HG03439 (cell line): ENCODE data around the gene ST8SIA6.
"Not testable (repeated sequence)": the region's sequence is repeated elsewhere in the genome, so short reads cannot be mapped to it uniquely, and the experiment has no call there.

Source experiments
- ATAC-seq: cut with Tn5 transposase; IDR thresholded peaks from one replicate; pipeline ENCODE4 v1.9.1; 2021; ENCODE audit warnings: mild to moderate bottlenecking, moderate library complexity; ENCODE audit not compliant: unreplicated experiment

The ST8SIA6 gene

DNA sequence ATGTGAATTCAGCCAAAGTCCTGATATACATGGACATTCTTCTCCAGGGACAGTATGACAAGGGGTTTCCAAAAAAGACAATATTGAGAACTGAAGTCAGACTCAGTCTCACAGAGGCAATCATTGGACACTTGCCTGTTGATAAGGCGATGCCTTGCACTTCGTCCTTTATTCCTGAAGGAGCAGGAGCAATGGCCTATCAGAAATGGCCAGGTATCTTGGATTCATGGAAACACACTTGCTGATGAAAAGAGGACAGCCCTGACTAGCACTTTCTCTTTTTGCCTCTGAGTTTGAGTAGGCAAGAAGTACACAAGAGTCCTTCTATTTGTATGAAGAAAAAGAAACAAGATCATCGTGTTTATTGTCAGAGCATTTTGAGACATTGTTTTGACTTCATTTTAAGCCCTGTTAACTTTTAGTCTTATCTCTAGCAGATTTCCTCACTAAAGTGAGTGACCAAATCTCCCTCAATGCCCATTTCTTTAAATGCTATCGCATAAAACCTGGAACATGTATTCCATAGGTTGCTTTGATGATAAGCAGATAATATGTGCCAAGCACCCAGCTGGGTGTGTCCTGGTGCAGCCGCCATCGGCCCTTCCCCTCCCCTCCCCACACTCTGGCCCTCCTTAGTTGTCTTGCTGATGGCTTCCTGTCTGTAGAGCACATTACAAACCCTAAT is 26.6 kb downstream of the ST8SIA6 start:
- no peak for ATAC-seq

DNA sequence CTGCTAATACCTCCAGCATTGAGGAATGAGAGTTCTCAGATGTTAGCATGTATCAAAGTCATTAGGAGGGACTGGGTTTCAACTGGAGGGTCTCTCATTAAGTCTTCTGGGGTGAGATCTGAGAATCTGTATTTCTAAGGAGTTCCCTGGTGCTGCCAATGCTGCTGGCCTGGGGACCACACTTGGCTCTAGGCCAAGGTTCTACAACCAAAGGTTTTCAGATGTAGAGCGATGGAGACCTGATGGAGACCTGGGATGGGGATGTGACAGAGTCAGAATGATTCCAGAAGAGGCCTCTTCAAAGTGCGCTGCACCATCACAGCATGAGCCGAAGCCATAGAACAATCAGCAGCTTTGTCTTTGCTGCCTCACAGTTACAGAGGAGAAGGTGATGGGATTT is 27.2 kb downstream of the ST8SIA6 start:
- ATAC-seq, result no peak

DNA sequence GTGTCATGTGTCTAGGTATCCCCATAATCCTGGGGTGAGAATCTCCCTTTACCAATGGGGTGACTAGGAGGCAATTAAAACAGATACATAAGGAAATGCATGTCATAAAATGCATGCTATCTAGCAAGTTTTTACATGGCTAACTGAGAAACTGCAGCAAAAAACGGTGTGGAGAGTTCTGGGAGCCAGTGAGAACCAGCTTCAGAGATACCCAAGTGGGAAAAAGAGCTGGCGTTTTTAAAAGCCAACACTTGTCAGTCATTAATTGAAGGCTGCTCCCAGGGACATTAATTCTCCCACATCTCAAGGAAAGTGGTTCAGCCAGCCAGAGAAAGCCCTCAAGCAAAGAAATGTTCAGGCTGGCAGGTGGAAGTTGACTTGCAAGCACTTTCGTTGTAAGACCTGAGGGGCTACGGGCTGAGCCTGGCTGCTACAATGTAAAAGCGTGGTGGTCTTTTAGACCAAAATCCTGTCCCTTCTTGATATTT is 28.1 kb downstream of the ST8SIA6 start:
- ATAC-seq, result no peak

DNA sequence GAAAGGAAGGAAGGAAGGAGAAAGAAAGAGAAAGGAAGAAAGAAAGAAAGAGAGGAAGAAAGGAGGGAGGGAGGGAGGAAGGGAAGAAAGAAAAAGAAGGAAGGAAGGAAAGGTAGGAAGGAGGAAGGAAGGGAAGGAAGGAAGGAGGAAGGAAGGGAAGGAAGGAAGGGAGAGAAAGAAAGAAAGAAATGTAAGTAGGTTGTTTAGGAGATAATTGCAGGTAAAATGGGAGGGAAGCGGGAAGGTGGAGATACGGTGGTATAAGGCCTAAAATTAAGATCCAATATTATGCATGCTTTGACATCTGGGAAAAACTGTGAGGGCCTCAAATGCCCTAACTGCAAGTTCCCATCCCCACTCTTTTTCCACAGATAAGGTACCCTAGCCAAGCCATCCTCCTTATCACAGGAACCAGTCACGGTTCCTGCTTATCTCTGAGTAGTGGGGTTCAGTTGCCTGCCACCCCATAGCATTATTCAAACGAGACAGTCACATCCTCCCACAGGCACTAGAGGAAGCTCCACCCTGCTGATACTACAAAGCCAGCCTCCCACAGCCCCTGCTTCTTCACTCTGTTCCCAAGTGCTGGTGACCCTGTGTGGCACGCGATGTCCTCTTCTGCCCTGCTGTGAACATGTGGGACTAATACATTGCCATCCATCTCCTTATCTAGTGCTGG is 28.7 kb downstream of the ST8SIA6 start:
- ATAC-seq, result no peak

DNA sequence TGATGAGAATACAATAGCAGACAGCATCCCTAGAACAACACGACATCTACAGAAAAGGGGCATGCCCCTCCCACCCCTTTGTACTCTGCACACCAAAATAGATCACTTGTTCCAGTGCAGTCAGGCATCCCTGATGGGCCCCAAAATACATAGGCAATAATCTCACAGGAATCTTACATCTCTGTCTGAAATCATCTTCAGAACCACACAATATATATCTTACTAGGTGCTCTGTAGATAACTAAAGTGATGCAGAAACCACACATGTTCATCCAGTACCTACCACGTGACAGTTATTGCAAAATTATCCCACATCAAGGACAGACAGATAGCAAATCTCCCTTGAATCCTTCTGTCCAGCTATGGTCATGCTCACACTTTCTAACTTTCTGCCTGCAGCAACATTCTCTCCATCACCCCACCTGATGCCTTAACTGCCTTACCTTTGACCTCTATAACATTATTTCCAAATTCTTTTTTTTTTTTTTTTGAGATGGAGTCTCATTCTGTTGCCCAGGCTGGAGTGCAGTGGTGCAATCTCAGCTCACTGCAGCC is 30.7 kb downstream of the ST8SIA6 start:
- no peak for ATAC-seq

DNA sequence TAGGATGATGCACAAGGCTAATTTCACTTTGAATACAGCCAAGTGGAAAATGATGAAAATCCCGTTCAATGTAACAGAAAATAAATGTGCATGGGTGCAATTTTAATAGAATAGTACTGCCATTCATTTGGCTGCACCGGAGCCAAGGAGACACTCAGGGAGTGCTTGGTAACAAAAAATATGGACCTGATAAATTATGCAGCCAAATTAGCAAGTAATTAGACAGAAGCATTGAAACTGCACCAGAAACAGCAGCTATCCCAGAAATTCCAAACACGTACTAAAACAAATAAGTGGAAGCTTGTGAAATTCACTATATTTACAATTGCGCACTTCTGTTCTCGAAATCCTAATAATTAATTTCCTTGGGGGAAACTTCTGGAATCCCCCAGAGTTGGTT is 31.5 kb downstream of the ST8SIA6 start:
- ATAC-seq, result no peak

DNA sequence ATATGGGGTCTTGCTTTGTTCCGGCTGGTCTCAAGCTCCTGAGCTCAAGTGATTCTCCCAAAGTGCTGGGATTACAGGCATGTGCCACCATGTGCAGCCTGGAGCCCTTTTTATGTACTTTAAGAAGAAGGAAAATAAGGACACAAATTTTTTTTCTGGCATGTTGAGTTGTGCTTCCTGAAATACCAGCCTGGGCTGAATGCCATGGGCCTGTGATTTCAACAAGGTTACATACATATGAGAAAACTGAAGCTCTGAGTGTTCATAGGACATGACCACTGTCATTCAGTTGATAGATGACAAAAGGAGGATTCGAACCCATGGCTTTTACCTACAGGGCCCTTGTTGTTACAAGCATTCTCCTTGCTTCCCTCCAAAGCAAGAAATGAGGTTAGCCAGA is 36.1 kb downstream of the ST8SIA6 start:
- ATAC-seq, result no peak

DNA sequence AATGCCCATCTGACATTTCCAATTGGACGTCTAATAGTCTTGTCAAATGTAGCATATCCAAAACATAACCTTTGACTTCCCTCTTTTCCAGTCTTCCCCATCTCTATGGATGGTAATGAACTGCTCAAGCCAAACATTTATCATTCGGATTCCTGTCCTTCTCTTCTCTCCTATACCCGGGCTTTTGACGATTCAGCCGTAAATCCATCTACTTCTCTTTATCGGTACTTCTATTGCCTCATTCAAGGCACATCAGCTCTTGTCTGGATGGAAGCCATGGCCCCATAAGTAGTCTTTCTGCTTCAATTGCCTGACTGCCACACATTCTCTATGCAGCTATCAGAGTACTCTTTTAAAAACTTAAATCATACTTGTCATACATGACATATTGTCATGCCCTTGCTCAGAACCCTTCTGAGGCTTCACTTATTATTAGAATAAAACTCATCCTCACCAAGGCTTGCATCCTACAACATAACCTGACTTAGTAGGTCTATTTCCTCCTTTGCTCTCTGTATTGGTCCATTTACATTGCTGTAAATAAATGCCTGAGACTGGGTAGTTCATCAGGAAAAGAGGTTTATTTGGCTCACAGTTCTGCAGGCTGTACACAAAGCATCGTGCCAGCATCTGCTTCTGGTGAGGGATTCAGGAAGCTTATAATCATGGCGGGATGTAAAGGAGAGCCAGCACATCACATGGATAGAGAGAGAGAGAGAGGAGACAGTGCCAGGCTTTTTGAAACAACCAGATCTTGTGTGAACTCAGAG is 37.8 kb downstream of the ST8SIA6 start:
- no peak for ATAC-seq

DNA sequence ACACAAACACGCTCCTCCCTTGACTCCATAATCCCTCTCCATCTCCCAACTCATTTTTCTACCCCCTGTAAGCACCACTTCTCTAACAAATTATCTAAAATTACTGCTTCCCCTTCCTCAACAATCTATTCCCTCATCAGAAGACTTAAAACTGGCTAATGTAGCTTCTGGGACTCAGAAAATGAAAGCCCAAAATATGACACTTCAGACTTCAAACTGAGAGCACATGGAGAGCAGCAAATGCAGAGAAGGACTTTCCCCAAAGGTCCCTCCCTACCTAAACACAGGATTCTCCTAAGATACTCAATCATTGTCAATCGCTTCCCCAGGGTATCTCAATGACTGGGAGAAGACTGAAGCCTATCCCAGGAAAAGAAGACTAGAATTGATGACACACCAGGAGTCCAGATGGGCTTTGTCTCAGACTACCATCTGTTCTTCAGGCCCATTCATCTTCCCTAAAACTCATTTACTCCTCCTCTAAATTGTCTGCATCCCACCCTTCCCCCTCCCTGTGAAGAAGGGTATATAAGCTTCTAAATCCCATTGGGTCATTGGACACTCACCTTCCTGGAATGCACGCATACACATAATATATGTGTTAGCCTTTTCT is 39.2 kb downstream of the ST8SIA6 start:
- no peak for ATAC-seq

DNA sequence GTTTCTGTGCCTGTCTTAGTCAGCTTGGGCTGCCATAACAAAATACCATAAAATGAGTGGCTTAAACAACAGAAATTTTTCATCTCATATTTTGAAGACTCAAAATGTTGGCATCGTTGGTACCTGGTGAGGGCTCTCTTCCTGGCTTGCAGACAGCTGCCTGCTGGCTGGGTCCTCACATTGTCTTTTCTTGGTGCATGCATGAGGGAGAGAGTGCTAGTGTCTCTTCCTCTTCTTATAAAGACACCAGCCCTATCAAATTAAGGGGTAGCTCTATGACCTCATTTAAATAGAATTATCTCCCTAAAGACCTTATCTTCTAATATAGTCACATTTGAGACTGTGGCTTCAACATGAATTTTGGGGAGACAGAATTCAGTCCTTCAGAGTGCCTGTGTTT is 39.9 kb downstream of the ST8SIA6 start:
- ATAC-seq, result no peak

DNA sequence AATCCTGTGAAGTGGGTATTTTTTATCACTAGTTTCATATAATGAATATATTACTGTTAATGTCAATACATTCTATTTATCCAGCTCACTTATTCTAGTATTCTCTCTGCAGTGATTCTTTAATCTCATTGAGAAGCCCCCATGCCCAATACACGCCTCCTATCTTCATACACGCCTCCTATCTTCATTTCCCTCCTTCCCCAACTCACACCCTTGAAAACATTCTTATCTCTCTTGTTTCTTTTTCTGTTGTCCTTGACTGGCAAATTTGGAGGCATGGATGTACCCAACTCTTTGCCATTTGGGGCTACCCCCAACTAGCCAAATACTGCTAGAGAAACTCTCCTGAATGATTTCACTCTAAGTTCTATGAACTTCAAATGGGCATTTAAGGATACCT is 40.5 kb downstream of the ST8SIA6 start:
- ATAC-seq, result no peak

DNA sequence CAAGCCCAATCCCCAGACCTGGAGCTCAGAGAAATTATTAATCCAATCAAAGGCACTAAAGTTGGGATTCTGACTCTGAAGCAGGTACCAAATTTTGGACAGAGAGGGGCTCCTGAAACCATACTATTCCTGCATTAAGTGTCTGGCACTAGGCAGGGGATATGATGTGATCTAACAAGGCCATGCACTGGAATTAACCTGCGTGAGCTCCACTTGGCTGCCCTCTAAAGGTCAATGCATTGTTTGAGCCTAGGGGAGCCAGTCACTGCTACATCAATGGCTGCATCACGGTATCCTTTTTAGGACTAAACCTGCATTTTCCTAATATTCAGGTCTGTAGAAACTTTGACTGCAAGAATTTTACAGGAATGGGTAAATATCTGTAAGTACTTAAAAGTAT is 42.1 kb downstream of the ST8SIA6 start:
- ATAC-seq, result no peak

DNA sequence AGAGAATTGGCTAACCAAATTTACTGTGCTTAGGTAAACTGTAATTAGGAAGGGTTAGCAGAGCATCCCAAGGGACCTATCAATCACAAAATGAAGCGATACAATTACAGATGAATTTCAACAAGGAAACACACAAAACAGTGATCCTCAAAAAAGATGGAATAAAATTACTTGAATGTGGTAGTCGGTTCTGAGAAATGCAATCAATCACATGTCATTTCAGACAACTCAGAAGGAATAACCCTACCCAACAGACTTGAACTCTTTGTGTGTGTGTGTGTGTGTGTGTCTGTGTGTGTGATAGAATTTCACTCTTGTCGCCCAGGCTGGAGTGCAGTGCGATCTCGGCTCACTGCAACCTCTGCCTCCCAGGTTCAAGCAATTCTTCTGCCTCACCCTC is 43.5 kb downstream of the ST8SIA6 start:
- no peak for ATAC-seq

DNA sequence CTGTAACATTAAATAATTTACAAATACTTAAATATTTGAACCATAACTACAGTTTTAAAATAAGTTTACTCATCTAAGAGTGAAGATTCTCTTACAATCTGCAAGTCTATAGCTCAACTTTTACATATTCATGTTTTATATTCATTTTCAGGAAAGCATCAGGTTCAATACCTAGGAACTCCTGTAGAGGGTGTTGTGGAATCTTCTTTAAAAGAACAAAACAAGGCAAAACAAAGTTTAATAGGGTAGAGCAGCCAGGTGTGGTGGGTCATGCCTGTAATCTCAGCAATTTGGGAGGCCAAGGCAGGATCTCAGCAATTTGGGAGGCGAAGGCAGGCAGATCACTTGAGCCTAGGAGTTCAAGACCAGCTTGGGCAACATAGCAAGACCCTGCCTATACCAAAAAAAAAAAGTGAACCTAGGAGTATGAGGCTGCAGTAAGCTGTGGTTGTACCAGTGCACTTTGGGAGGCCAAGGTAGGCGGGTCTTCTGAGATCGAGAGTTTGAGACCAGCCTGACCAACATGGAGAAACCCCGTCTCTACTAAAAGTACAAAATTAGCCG is 45.1 kb downstream of the ST8SIA6 start:
- ATAC-seq, result no peak

DNA sequence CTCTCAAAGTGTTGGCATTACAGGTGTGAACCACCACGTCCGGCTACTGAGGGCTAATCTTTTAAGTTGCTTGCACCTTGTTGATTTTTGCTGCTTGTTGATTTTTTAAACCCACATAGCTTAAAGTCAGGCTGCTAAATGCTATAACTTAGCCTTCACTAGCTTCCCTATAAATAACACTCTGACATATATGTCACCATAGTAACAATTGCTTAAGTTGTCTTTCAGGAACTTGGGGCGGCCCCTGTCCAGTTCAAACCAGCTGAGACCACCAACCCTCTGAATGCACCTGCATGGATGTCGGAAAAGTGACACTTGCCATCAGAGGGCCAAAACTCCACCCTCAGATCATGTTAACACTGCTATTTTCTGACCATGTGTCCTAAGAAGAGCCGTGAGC is 47.3 kb downstream of the ST8SIA6 start:
- no peak for ATAC-seq

DNA sequence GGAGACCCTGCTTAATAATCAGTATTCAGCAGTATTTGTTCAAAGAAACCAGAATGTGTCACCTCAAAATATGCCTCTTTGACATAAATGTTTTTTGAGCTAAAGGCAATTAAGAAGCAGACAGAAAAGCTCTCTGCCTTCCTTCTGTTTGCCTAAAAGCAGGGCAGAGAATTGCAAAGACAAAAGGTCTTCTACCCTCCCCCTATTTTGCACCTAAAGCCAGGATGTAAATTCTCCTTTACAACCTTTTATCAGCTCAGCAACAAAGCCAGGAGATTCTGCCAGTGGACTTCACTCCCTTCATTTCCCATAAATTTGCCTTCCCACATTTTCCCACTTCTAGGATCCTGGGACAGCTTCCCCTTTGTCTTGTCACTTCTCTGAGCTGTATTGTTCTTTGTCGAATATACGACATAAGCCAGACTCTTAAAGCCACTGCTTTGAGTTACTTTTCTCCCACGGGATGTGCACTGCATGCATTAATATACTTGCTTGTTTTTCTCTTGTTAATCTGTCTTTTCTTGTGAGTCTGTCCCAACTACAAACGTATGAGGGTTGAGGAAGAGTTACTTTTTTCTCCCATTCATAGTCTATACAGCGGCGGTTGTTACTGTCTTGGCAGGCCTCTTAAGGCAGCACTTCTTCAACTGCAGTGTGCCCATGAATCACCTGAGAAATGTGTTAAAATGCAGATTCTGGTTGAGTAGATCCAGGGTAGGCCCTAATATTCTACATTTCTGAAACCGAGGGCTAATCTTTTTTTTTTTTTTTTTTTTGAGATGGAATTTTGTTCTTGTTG is 48.2 kb downstream of the ST8SIA6 start:
- no peak for ATAC-seq

DNA sequence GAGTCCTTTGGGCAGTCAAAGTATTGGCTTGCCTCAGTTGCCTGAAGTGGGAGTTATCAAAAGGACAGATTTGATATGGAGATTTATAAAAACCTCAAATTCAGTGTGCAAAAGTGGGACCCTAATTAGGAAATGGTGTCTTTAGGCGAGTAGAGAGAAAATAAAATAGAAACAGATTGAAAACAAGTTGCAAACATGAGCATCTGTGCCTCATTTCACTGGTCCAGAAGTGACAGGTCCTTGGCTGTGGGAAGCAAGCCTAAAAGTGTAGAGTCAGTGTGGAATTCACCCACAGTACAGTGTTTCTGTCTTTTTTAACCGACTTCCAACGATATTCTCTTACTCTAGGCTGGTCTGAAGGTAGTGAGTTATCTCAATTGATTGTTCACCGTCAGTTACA is 51.2 kb downstream of the ST8SIA6 start:
- no peak for ATAC-seq

DNA sequence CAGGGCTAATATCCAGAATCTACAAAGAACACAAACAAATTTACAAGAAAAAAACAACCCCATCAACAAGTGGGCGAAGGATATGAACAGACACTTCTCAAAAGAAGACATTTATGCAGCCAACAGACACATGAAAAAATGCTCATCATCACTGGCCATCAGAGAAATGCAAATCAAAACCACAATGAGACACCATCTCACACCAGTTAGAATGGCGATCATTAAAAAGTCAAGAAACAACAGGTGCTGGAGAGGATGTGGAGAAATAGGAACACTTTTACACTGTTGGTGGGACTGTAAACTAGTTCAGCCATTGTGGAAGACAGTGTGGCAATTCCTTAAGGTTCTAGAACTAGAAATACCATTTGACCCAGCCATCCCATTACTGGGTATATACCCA is 52.4 kb downstream of the ST8SIA6 start:
- ATAC-seq, result not testable (repeated sequence)

DNA sequence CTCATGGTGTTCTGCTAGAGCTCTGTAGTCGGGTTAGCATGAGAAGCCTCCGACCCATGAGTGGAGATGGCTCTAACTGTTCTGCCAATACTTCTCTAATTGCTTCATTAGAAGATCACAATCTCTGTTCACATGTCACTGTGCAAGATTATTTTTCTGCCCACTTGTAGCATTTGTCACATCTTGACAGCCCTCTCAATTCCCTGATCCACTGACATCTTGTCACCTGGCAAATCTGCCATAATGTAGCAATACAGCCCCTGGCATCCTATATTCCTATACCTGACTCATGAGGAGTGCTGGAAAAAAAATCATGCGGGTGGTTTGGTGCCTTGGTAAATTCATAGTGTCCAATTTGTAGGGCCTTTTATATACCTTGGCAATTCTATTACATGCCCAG is 58.4 kb downstream of the ST8SIA6 start:
- no peak for ATAC-seq

DNA sequence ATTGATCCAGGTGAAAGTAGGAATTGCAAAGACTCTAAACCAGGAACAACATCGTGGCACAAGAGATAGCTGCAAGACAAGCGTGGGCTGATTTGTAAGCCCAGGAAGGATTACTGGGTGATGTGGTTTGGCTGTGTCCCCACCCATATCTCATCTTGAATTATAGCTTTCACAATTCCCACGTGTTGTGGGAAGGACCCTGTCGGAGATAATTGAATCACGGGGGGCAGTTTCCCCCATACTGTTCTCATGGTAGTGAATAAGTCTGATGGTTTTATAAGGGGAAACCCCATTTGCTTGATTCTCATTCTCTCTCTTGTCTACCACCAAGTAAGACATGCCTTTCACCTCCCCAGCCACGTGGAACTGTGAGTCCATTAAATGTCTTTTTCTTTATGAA is 59.5 kb downstream of the ST8SIA6 start:
- ATAC-seq, result no peak
